ENCODE data around the gene SRR.

DNA sequence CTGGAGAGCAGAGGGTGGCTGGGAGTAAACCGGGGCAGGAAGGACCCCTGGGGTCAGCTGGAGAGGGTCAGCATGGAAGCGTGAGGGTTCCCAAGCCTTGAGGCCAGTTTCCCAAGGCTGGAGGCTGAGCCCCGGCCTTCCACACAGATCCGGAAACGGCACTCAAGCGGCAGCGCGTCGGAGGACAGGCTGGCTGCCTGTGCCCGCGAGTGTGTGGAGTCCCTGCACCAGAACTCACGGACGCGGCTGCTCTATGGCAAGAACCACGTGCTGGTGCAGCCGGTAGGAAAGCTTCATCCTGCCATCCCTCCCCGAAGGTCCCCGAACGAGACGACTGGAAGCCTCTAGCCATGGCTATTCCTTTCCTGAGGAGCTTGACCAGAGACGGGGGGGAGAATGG is 59.6 kb downstream of the SRR start:
- TF ChIP-seq CTCF (IDR thresholded peaks at IDR 0.05) (no peak), POLR2AphosphoS5 (IDR thresholded peaks at IDR 0.05) (no peak)

Data from breast epithelium (tissue), 3 donors.